ENCODE measurements around the gene ALDH4A1.
A peak's percentile ranks its signal among the peaks of the same experiment; 100 is the strongest.

Gene ALDH4A1

DNA sequence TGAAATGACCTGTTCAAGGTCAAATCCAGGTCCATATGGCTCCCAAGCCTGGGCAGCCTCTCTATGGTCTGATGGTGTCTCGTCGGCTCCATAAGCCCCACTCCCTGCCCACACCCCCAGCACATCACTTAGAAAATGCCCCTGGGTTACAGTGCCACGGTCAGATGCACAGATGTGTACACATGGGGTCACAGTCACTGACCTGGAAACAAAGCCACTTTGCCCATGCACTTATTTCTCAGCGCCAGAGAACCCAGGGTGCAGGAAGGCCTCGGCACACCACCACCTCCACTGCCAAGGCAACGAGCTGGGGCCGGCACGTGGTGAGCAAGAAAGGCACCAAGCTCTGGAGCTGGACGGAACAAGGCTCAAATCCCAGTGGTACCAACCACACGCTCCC, 29.4 kb upstream of the ALDH4A1 start:
- no peak overlapping the region for H2BK120ac ChIP-seq (ENCODE audit: low read depth, low read length)
- peaks cover 9% of the 10 kb centered on the region for H3K79me1 ChIP-seq (ENCODE audit: low read length)
- no peak overlapping the region for H3K18ac ChIP-seq (ENCODE audit: low read length)
- H3K56ac ChIP-seq (ENCODE audit: low read length) = peak overlapping the region; percentile 42
- H3K4me2 ChIP-seq (ENCODE audit: low read length) = no peak overlapping the region
- H3K23ac ChIP-seq (ENCODE audit: low read length) = no peak overlapping the region
- DNase-seq = no peak
- H3K4me3 ChIP-seq (ENCODE audit: low read length) = no peak overlapping the region
- no peak overlapping the region for H2BK15ac ChIP-seq (replicated peaks; ENCODE audit: low read depth)
- no peaks in the 10 kb centered on the region for H3K36me3 ChIP-seq (ENCODE audit: control insufficient read depth, insufficient read depth, low read length)
- no peak overlapping the region for H2AK5ac ChIP-seq (ENCODE audit: low read length)
- no peak overlapping the region for H4K8ac ChIP-seq (ENCODE audit: low read depth, low read length)
- H3K27me3 ChIP-seq (ENCODE audit: insufficient read depth, low read length, poor library complexity) = no peaks in the 10 kb centered on the region
- H3K4ac ChIP-seq (ENCODE audit: low read depth, low read length) = no peak overlapping the region
- H3K27ac ChIP-seq (ENCODE audit: low read depth, low read length) = no peak overlapping the region
- WGBS (ENCODE audit: extremely low coverage, insufficient coverage, low lambda C conversion rate) = no CpG with 5 or more reads among the region's 10 CpGs
- no peak overlapping the region for H4K5ac ChIP-seq (ENCODE audit: low read length)
- H3K9ac ChIP-seq (ENCODE audit: low read length) = no peak overlapping the region
- H3K79me2 ChIP-seq (ENCODE audit: control insufficient read depth, insufficient read depth, low read length) = peaks cover 4% of the 10 kb centered on the region
- H2BK5ac ChIP-seq (ENCODE audit: low read length) = no peak overlapping the region
- peaks cover 9% of the 10 kb centered on the region for H3K4me1 ChIP-seq (ENCODE audit: control insufficient read depth, low read depth, low read length)

DNA sequence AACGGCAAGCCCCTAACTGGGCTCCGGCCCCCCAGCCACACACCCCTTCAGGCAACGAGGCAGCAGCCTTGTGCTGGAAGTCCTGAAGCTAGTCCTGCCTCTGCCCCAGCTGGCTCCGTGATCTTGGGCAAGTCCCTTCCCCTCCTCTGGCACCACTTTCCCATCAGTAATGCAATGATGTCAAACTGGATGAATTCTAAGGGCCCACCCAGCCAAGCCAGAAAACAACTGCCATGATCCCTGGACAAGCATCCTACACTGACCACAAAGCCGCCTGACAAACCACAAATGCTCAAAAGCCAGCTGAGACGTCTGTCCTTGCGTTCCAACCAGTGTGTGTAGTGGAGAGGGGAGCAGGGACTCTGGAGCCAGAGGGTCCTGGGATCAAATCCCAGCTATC, 27.3 kb upstream of the ALDH4A1 start:
- no peaks in the 10 kb centered on the region for H3K27me3 ChIP-seq (ENCODE audit: insufficient read depth, low read length, poor library complexity)
- no CpG with 5 or more reads among the region's 7 CpGs for WGBS (ENCODE audit: extremely low coverage, insufficient coverage, low lambda C conversion rate)
- no peak overlapping the region for H3K9ac ChIP-seq (ENCODE audit: low read length)
- H3K4me2 ChIP-seq (ENCODE audit: low read length) = no peak overlapping the region
- H2AK5ac ChIP-seq (ENCODE audit: low read length) = no peak overlapping the region
- no peak overlapping the region for H2BK5ac ChIP-seq (ENCODE audit: low read length)
- no peak overlapping the region for H3K4ac ChIP-seq (ENCODE audit: low read depth, low read length)
- no peak overlapping the region for H4K8ac ChIP-seq (ENCODE audit: low read depth, low read length)
- no peak overlapping the region for H3K18ac ChIP-seq (ENCODE audit: low read length)
- no peak overlapping the region for H3K27ac ChIP-seq (ENCODE audit: low read depth, low read length)
- no peak overlapping the region for H3K23ac ChIP-seq (ENCODE audit: low read length)
- H4K5ac ChIP-seq (ENCODE audit: low read length) = no peak overlapping the region
- no peak overlapping the region for H2BK120ac ChIP-seq (ENCODE audit: low read depth, low read length)
- peaks cover 8% of the 10 kb centered on the region for H3K79me1 ChIP-seq (ENCODE audit: low read length)
- H3K56ac ChIP-seq (ENCODE audit: low read length) = no peak overlapping the region
- no peak overlapping the region for H3K4me3 ChIP-seq (ENCODE audit: low read length)
- H2BK15ac ChIP-seq (replicated peaks; ENCODE audit: low read depth) = no peak overlapping the region
- H3K4me1 ChIP-seq (ENCODE audit: control insufficient read depth, low read depth, low read length) = peaks cover 9% of the 10 kb centered on the region
- no peaks in the 10 kb centered on the region for H3K36me3 ChIP-seq (ENCODE audit: control insufficient read depth, insufficient read depth, low read length)
- peaks cover 4% of the 10 kb centered on the region for H3K79me2 ChIP-seq (ENCODE audit: control insufficient read depth, insufficient read depth, low read length)
- DNase-seq = no peak

DNA sequence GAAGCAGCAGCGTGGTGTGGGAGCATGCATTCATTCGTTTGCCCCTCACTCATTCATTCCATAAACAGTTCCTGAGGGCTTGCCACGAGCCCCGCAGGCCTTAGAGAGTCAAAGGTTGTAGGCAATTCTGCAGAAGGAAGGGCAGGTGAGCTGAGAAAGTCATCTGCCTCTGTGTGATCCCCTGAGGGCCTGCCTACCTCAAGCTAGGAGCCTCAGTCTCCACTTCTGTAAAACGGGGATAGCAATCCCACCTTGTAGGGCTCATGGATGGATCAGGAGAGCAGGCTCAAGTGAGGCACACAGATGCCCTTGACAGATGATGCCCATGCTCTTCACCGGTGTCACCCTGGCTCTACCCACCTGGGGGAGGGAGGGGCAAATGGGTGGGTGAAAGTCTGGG, 26.6 kb upstream of the ALDH4A1 start:
- no peak overlapping the region for H2BK120ac ChIP-seq (ENCODE audit: low read depth, low read length)
- no CpG with 5 or more reads among the region's 6 CpGs for WGBS (ENCODE audit: extremely low coverage, insufficient coverage, low lambda C conversion rate)
- no peak overlapping the region for H3K9ac ChIP-seq (ENCODE audit: low read length)

DNA sequence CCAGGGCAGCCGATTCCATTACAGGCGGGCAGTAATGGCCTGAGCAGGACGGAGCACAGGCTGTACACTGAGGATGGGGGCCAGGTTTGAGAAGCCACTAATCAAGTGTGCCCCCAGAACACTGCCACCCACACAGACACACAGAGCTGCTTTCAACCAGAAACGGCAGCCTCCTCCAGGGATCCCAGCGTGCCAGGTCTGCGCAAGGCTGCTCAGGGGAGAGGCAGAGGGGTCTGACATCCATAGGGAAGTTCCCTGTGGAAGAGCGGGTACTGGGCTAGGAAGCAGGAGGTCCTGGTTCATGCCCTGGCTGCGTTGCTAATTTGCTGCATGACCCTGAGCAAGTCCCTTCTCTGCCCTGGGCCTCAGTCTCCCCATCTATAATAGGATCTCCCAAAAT, 26.1 kb upstream of the ALDH4A1 start:
- Histone ChIP-seq H2AK5ac (ENCODE audit: low read length) (no peak overlapping the region), H3K79me1 (ENCODE audit: low read length) (peaks cover 8% of the 10 kb centered on the region), H3K18ac (ENCODE audit: low read length) (no peak overlapping the region), H3K9ac (ENCODE audit: low read length) (no peak overlapping the region), H3K4ac (ENCODE audit: low read depth, low read length) (no peak overlapping the region), H3K4me1 (ENCODE audit: control insufficient read depth, low read depth, low read length) (peaks cover 9% of the 10 kb centered on the region), H3K27me3 (ENCODE audit: insufficient read depth, low read length, poor library complexity) (no peaks in the 10 kb centered on the region), H2BK15ac (replicated peaks; ENCODE audit: low read depth) (no peak overlapping the region), H3K4me3 (ENCODE audit: low read length) (no peak overlapping the region), H3K4me2 (ENCODE audit: low read length) (no peak overlapping the region), H4K8ac (ENCODE audit: low read depth, low read length) (no peak overlapping the region), H3K23ac (ENCODE audit: low read length) (no peak overlapping the region), H2BK120ac (ENCODE audit: low read depth, low read length) (no peak overlapping the region), H3K27ac (ENCODE audit: low read depth, low read length) (no peak overlapping the region), H3K56ac (ENCODE audit: low read length) (no peak overlapping the region), H4K5ac (ENCODE audit: low read length) (no peak overlapping the region), H3K36me3 (ENCODE audit: control insufficient read depth, insufficient read depth, low read length) (no peaks in the 10 kb centered on the region), H3K79me2 (ENCODE audit: control insufficient read depth, insufficient read depth, low read length) (peaks cover 4% of the 10 kb centered on the region), H2BK5ac (ENCODE audit: low read length) (no peak overlapping the region)
- DNase-seq = no peak
- no CpG with 5 or more reads among the region's 8 CpGs for WGBS (ENCODE audit: extremely low coverage, insufficient coverage, low lambda C conversion rate)

More for the DNA sequence above, 26.6 kb upstream of the ALDH4A1 start:
- H3K4me2 ChIP-seq (ENCODE audit: low read length) = no peak overlapping the region
- H3K4me1 ChIP-seq (ENCODE audit: control insufficient read depth, low read depth, low read length) = peaks cover 9% of the 10 kb centered on the region
- H2BK15ac ChIP-seq (replicated peaks; ENCODE audit: low read depth) = no peak overlapping the region
- no peak overlapping the region for H3K56ac ChIP-seq (ENCODE audit: low read length)
- H4K5ac ChIP-seq (ENCODE audit: low read length) = no peak overlapping the region
- no peak overlapping the region for H3K4ac ChIP-seq (ENCODE audit: low read depth, low read length)
- no peak overlapping the region for H4K8ac ChIP-seq (ENCODE audit: low read depth, low read length)
- no peak overlapping the region for H3K18ac ChIP-seq (ENCODE audit: low read length)
- H3K4me3 ChIP-seq (ENCODE audit: low read length) = no peak overlapping the region
- H3K79me1 ChIP-seq (ENCODE audit: low read length) = peaks cover 8% of the 10 kb centered on the region
- no peaks in the 10 kb centered on the region for H3K36me3 ChIP-seq (ENCODE audit: control insufficient read depth, insufficient read depth, low read length)
- H3K79me2 ChIP-seq (ENCODE audit: control insufficient read depth, insufficient read depth, low read length) = peaks cover 4% of the 10 kb centered on the region
- DNase-seq = no peak
- H2BK5ac ChIP-seq (ENCODE audit: low read length) = no peak overlapping the region
- no peak overlapping the region for H3K27ac ChIP-seq (ENCODE audit: low read depth, low read length)
- H3K27me3 ChIP-seq (ENCODE audit: insufficient read depth, low read length, poor library complexity) = no peaks in the 10 kb centered on the region
- no peak overlapping the region for H3K23ac ChIP-seq (ENCODE audit: low read length)
- H2AK5ac ChIP-seq (ENCODE audit: low read length) = no peak overlapping the region

DNA sequence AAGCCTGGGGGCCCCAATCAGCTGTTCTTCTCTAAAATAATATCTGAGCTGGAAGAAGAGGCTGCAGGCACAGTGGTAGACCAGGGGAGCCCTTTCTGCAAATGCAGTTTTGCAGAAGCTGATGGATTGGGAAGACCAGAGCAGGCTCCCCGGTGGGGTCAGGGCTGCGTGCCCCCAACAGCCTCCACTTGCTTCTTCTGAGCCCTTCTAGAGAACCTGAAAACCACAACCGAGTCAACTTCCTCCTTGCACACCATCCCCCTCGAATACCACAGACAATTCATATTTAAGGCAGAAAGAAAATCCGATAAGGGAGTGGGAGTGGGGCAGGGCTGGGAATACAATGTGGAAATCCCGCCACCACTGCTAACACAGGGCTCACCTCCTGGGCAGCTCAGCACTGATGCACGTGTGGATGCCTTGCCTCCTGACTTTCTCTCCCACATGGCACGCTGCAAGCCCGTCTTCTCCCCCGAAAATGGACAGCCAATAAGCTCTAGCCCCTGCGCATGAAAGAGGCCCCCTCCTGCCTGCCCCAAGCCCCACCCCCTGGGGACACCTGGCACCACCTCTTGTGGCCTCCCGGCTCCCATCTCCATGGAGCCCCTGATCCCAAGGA, 25.4 kb upstream of the ALDH4A1 start:
- no peak overlapping the region for H3K4ac ChIP-seq (ENCODE audit: low read depth, low read length)
- H2BK15ac ChIP-seq (replicated peaks; ENCODE audit: low read depth) = no peak overlapping the region
- H2AK5ac ChIP-seq (ENCODE audit: low read length) = no peak overlapping the region
- DNase-seq = no peak
- H3K23ac ChIP-seq (ENCODE audit: low read length) = no peak overlapping the region
- no peaks in the 10 kb centered on the region for H3K27me3 ChIP-seq (ENCODE audit: insufficient read depth, low read length, poor library complexity)
- no peak overlapping the region for H3K27ac ChIP-seq (ENCODE audit: low read depth, low read length)
- H3K79me1 ChIP-seq (ENCODE audit: low read length) = peaks cover 8% of the 10 kb centered on the region
- no peak overlapping the region for H3K4me2 ChIP-seq (ENCODE audit: low read length)
- no peak overlapping the region for H3K9ac ChIP-seq (ENCODE audit: low read length)
- no peak overlapping the region for H2BK5ac ChIP-seq (ENCODE audit: low read length)
- no peaks in the 10 kb centered on the region for H3K36me3 ChIP-seq (ENCODE audit: control insufficient read depth, insufficient read depth, low read length)
- H2BK120ac ChIP-seq (ENCODE audit: low read depth, low read length) = no peak overlapping the region
- no peak overlapping the region for H3K56ac ChIP-seq (ENCODE audit: low read length)
- H3K4me1 ChIP-seq (ENCODE audit: control insufficient read depth, low read depth, low read length) = peaks cover 7% of the 10 kb centered on the region
- no peak overlapping the region for H3K18ac ChIP-seq (ENCODE audit: low read length)
- H3K4me3 ChIP-seq (ENCODE audit: low read length) = no peak overlapping the region
- H4K5ac ChIP-seq (ENCODE audit: low read length) = no peak overlapping the region
- WGBS (ENCODE audit: extremely low coverage, insufficient coverage, low lambda C conversion rate) = no CpG with 5 or more reads among the region's 12 CpGs
- H4K8ac ChIP-seq (ENCODE audit: low read depth, low read length) = no peak overlapping the region
- peaks cover 4% of the 10 kb centered on the region for H3K79me2 ChIP-seq (ENCODE audit: control insufficient read depth, insufficient read depth, low read length)

DNA sequence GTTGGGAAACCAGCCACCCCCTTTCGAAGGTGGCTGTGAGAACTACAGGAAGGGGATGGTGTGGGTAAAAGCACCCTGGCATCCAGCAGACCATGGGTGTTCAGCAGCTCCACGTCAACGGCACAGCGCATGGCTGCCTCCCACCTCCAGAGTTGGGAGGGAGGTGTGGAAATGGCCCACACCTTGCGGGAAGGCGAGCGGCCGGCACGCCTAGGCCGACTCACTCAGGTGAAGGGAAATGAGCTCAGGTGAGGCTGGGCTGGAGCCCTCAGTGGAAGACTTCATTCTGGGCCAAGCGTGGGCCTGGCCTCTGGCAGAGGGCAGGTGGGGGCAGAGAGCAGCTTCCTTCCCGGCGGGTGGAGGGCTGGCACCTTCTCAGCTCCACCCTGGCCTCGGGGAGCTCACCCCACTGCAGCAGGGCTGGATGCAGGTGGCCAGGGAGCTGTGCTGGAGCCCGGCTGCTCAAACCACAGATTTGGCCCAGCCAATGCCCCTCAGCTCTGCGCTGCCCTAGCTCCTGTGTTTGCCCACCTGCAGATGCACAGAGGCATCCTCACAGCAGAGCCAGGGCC, 24.8 kb upstream of the ALDH4A1 start:
- H3K27ac ChIP-seq (ENCODE audit: low read depth, low read length) = no peak overlapping the region

More for the DNA sequence above, 24.8 kb upstream of the ALDH4A1 start:
- DNase-seq = no peak
- Histone ChIP-seq H2AK5ac (ENCODE audit: low read length) (no peak overlapping the region), H3K36me3 (ENCODE audit: control insufficient read depth, insufficient read depth, low read length) (no peaks in the 10 kb centered on the region), H3K79me2 (ENCODE audit: control insufficient read depth, insufficient read depth, low read length) (peaks cover 4% of the 10 kb centered on the region), H3K4me3 (ENCODE audit: low read length) (no peak overlapping the region), H4K5ac (ENCODE audit: low read length) (no peak overlapping the region), H3K9ac (ENCODE audit: low read length) (no peak overlapping the region), H4K8ac (ENCODE audit: low read depth, low read length) (no peak overlapping the region), H3K4me2 (ENCODE audit: low read length) (no peak overlapping the region), H3K18ac (ENCODE audit: low read length) (no peak overlapping the region), H3K4ac (ENCODE audit: low read depth, low read length) (no peak overlapping the region), H2BK120ac (ENCODE audit: low read depth, low read length) (no peak overlapping the region), H3K56ac (ENCODE audit: low read length) (no peak overlapping the region), H2BK5ac (ENCODE audit: low read length) (no peak overlapping the region), H3K4me1 (ENCODE audit: control insufficient read depth, low read depth, low read length) (peaks cover 4% of the 10 kb centered on the region), H3K27me3 (ENCODE audit: insufficient read depth, low read length, poor library complexity) (no peaks in the 10 kb centered on the region), H3K23ac (ENCODE audit: low read length) (no peak overlapping the region), H3K79me1 (ENCODE audit: low read length) (peaks cover 8% of the 10 kb centered on the region), H2BK15ac (replicated peaks; ENCODE audit: low read depth) (no peak overlapping the region)
- no CpG with 5 or more reads among the region's 16 CpGs for WGBS (ENCODE audit: extremely low coverage, insufficient coverage, low lambda C conversion rate)
